ENCODE results near the gene SORCS2. TPM values are rescaled to one million over a fixed set of nuclear protein-coding genes. Genes with fewer than 3 reads are reported as not detected.

Gene SORCS2
- total and polyA plus RNA-seq, 3 donors from 2014 or later: 2.7 to 4.6 (median 2.9) TPM

DNA sequence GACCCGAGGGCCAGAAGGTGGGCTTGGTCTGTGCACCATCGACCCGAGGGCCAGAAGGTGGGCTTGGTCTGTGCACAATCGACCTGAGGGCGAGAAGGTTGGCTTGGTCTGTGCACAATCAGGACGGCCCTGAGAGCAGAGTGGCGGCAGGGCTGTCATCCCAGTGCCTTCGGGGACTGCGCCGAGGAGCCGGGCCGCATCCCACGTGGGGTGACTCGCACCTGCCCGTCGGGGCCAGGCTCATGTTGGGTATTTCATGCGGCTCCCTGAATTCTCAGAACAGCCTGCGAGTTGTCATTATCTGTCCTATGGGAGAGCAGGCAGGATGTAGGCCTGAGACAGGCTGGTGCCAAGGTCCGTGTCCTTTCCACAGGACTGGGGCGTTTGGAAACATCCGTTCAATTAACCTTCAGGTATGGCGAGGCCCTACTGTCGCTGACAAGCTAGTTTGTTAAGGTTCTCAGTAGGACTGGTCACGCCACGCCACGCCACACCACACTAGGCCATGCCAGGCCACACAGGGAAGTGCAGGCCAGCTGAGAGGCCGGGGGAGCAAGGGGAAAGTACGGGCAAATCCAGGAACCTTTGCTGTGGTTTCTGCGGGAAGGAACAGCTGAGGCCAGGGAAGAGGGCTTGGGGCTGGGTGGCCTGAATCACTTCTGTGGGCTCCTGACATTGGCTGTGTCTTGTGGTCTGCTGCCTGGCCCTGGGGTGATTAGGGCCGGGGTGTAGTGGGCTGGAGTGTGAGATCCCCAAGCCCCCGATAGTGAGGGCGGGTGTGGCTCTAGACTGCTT, 564.4 kb downstream of the SORCS2 start:
- WGBS, 2 donors: 90 to 94% methylated on average over 3 to 30 of the region's 32 CpGs
- intact Hi-C loops (cut with DNase I; ENCODE audit: low total_unique reads): no loop called here
- no peak overlapping the region for H3K4me3 ChIP-seq
- no peak for DNase-seq
- no peaks in the 10 kb centered on the region for H3K36me3 ChIP-seq (ENCODE audit: low read depth, missing control alignments)
- TF ChIP-seq POLR2A (IDR thresholded peaks at IDR 0.05): no peak
- TF ChIP-seq CTCF (IDR thresholded peaks at IDR 0.05): no peak
- no peaks in the 10 kb centered on the region for H3K9me3 ChIP-seq
- no peak overlapping the region for H3K27ac ChIP-seq
- H3K27me3 ChIP-seq: no peaks in the 10 kb centered on the region
- H3K4me1 ChIP-seq: no peaks in the 10 kb centered on the region

- WGBS, 2 donors: 56 to 68% methylated on average over 21 to 22 of the region's 22 CpGs
- Histone ChIP-seq H3K27ac (no peak overlapping the region), H3K9me3 (no peaks in the 10 kb centered on the region), H3K27me3 (no peaks in the 10 kb centered on the region), H3K4me3 (no peak overlapping the region), H3K4me1 (no peaks in the 10 kb centered on the region), H3K36me3 (ENCODE audit: low read depth, missing control alignments) (no peaks in the 10 kb centered on the region)
- TF ChIP-seq POLR2A (IDR thresholded peaks at IDR 0.05) (no peak), CTCF (IDR thresholded peaks at IDR 0.05) (no peak)
- intact Hi-C loops (cut with DNase I; ENCODE audit: low total_unique reads): no loop called here
- peak; percentile 30 for DNase-seq
Observed at GRCh38 chr4:7757501-7758471, 565.4 kb downstream of the SORCS2 start.

- WGBS, 2 donors: 95 to 96% methylated on average over 11 of the region's 11 CpGs
- DNase-seq: no peak
Observed at GRCh38 chr4:7758476-7758875, 566.1 kb downstream of the SORCS2 start.

DNA sequence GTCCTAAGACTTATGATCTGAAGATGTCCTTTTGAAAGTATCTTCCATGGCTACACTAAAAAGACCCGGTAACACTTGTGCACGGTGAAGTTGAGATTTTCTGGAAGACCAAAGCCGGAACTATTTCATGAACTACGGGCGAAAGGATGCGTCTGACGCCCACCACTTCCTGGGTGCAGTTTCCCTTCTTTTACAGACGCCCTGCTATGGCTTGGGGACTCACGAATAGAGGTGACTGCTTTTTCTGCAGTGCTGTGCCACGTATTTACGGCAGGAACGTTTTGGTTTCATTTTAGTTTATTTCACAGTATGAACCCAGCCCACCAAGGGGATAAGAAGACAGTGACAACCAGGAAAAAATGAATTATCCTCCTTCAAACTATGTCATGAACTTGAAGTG, 566.9 kb downstream of the SORCS2 start:
- intact Hi-C loops (cut with DNase I; ENCODE audit: low total_unique reads): no loop called here
- Histone ChIP-seq H3K36me3 (ENCODE audit: low read depth, missing control alignments) (no peaks in the 10 kb centered on the region), H3K4me1 (no peaks in the 10 kb centered on the region), H3K27me3 (no peaks in the 10 kb centered on the region), H3K4me3 (no peak overlapping the region), H3K27ac (no peak overlapping the region), H3K9me3 (no peaks in the 10 kb centered on the region)
- TF ChIP-seq CTCF (IDR thresholded peaks at IDR 0.05) (no peak), POLR2A (IDR thresholded peaks at IDR 0.05) (no peak)
- 84 to 89% methylated on average over 12 of the region's 12 CpGs for whole genome bisulfite sequencing, 2 donors
- DNase-seq: no peak

More at GRCh38 chr4:7758476-7758875, 566.1 kb downstream of the SORCS2 start:
- Histone ChIP-seq H3K4me3 (no peak overlapping the region), H3K36me3 (ENCODE audit: low read depth, missing control alignments) (no peaks in the 10 kb centered on the region), H3K27me3 (no peaks in the 10 kb centered on the region), H3K9me3 (no peaks in the 10 kb centered on the region), H3K27ac (no peak overlapping the region), H3K4me1 (no peaks in the 10 kb centered on the region)
- TF ChIP-seq CTCF (IDR thresholded peaks at IDR 0.05): no peak
- TF ChIP-seq POLR2A (IDR thresholded peaks at IDR 0.05): no peak
- intact Hi-C loops (cut with DNase I; ENCODE audit: low total_unique reads): no loop called here
